ENCODE measurements around the gene MYL4. TPM values are rescaled to one million over a fixed set of nuclear protein-coding genes. Genes with fewer than 3 reads are reported as not detected.

Gene MYL4
- total and polyA plus RNA-seq, 4 donors, result 0.49 to 9.0 (median 0.56) TPM

- Histone ChIP-seq H3K36me3 (ENCODE audit: control insufficient read depth in 4 of 4, insufficient read depth in 4 of 4, low read length in 4 of 4) (no peaks in the 10 kb centered on the region), H3K9ac (ENCODE audit: insufficient read depth in 1 of 2, low read length in 2 of 2) (no peak overlapping the region), H3K4me1 (ENCODE audit: control insufficient read depth in 5 of 5, insufficient read depth in 5 of 5, low read length in 5 of 5) (peaks cover 0 to 11% (median 4%) of the 10 kb centered on the region in 5 donors), H3K27ac (ENCODE audit: low read depth in 1 of 2, low read length in 1 of 2) (peak overlapping the region in 1 of 2 donors; percentile 51), H3K4me3 (peak overlapping the region; percentile 47), H3K9me3 (ENCODE audit: control insufficient read depth in 4 of 4, insufficient read depth in 3 of 4, low read length in 3 of 4) (no peaks in the 10 kb centered on the region), H3K27me3 (ENCODE audit: control insufficient read depth in 3 of 3, insufficient read depth in 3 of 3, low read length in 2 of 3) (peaks cover 0 to 22% (median 9%) of the 10 kb centered on the region in 3 donors)
- no peak for ATAC-seq (ENCODE audit: insufficient read depth, low FRiP score)
- 12 to 22% methylated on average over 15 of the region's 15 CpGs for WGBS, 2 donors
- DNase-seq, result peak in 1 of 3 donors; percentile 3
- no peak for TF ChIP-seq CTCF (IDR thresholded peaks at IDR 0.05; ENCODE audit: control extremely low read depth, extremely low read depth)
These were observed 45.3 kb downstream of the MYL4 start for GRCh38 chr17:47254403-47254943.

GRCh38 chr17:47257651-47258339 is 48.6 kb downstream of the MYL4 start:
- Histone ChIP-seq H3K4me1 (ENCODE audit: control insufficient read depth in 5 of 5, insufficient read depth in 5 of 5, low read length in 5 of 5) (peaks cover 0 to 11% (median 4%) of the 10 kb centered on the region in 5 donors), H3K27me3 (ENCODE audit: control insufficient read depth in 3 of 3, insufficient read depth in 3 of 3, low read length in 2 of 3) (peaks cover 0 to 22% (median 9%) of the 10 kb centered on the region in 3 donors), H3K9me3 (ENCODE audit: control insufficient read depth in 4 of 4, insufficient read depth in 3 of 4, low read length in 3 of 4) (no peaks in the 10 kb centered on the region), H3K4me3 (no peak overlapping the region), H3K9ac (ENCODE audit: insufficient read depth in 1 of 2, low read length in 2 of 2) (no peak overlapping the region), H3K36me3 (ENCODE audit: control insufficient read depth in 4 of 4, insufficient read depth in 4 of 4, low read length in 4 of 4) (no peaks in the 10 kb centered on the region), H3K27ac (ENCODE audit: low read depth in 1 of 2, low read length in 1 of 2) (no peak overlapping the region)
- WGBS, 2 donors, result 12 to 24% methylated on average over 9 of the region's 9 CpGs
- no peak for DNase-seq
- peak; percentile 50 for ATAC-seq (ENCODE audit: insufficient read depth, low FRiP score)
- no peak for TF ChIP-seq CTCF (IDR thresholded peaks at IDR 0.05; ENCODE audit: control extremely low read depth, extremely low read depth)

GRCh38 chr17:47262586-47262985 is 53.4 kb downstream of the MYL4 start:
- no peak overlapping the region for H3K27ac ChIP-seq (ENCODE audit: low read depth in 1 of 2, low read length in 1 of 2)
- no peak for TF ChIP-seq CTCF (IDR thresholded peaks at IDR 0.05; ENCODE audit: control extremely low read depth, extremely low read depth)
- peaks cover 0 to 21% (median 0%) of the 10 kb centered on the region in 5 donors for H3K4me1 ChIP-seq (ENCODE audit: control insufficient read depth in 5 of 5, insufficient read depth in 5 of 5, low read length in 5 of 5)
- no peaks in the 10 kb centered on the region for H3K36me3 ChIP-seq (ENCODE audit: control insufficient read depth in 4 of 4, insufficient read depth in 4 of 4, low read length in 4 of 4)
- H3K9ac ChIP-seq (ENCODE audit: insufficient read depth in 1 of 2, low read length in 2 of 2), result no peak overlapping the region
- H3K27me3 ChIP-seq (ENCODE audit: control insufficient read depth in 3 of 3, insufficient read depth in 3 of 3, low read length in 2 of 3), result peaks cover 0 to 2% (median 0%) of the 10 kb centered on the region in 3 donors
- no peak for ATAC-seq (ENCODE audit: insufficient read depth, low FRiP score)
- H3K4me3 ChIP-seq, result no peak overlapping the region
- DNase-seq, result no peak
- WGBS, 2 donors, result 49 to 64% methylated on average over 7 of the region's 7 CpGs
- no peaks in the 10 kb centered on the region for H3K9me3 ChIP-seq (ENCODE audit: control insufficient read depth in 4 of 4, insufficient read depth in 3 of 4, low read length in 3 of 4)

Data from lung (tissue), 12 donors.